GM19372 (cell line): ENCODE data around the gene WDR1.

Experiments used
- ATAC-seq: cut with Tn5 transposase; IDR thresholded peaks from one replicate; pipeline ENCODE4 v1.9.1; 2021; ENCODE audit warnings: mild to moderate bottlenecking, low read depth, moderate library complexity; ENCODE audit not compliant: unreplicated experiment

WDR1 gene

GRCh38 chr4:10102474-10103332 is 13.9 kb downstream of the WDR1 start:
- ATAC-seq: no peak

GRCh38 chr4:10101671-10102473 is 14.7 kb downstream of the WDR1 start:
- ATAC-seq: no peak

GRCh38 chr4:10100734-10101216 is 15.8 kb downstream of the WDR1 start:
- no peak for ATAC-seq

GRCh38 chr4:10099499-10100325 is 16.9 kb downstream of the WDR1 start:
- ATAC-seq: no peak

- ATAC-seq: no peak
These were observed 17.8 kb downstream of the WDR1 start for GRCh38 chr4:10098780-10099160.

- ATAC-seq: no peak
These were observed 18.5 kb downstream of the WDR1 start for GRCh38 chr4:10097906-10098779.

GRCh38 chr4:10096978-10097335 is 19.6 kb downstream of the WDR1 start:
- ATAC-seq: no peak

GRCh38 chr4:10096201-10096977 is 20.2 kb downstream of the WDR1 start:
- ATAC-seq: peak; percentile 59

- ATAC-seq: peak; percentile 1
These were observed 21.2 kb downstream of the WDR1 start for GRCh38 chr4:10095296-10095991.

- ATAC-seq: no peak
These were observed 21.8 kb downstream of the WDR1 start for GRCh38 chr4:10094841-10095240.

- no peak for ATAC-seq
These were observed 22.6 kb downstream of the WDR1 start for GRCh38 chr4:10093801-10094552.

GRCh38 chr4:10093271-10093621 is 23.4 kb downstream of the WDR1 start:
- ATAC-seq: no peak

GRCh38 chr4:10092481-10093270 is 23.9 kb downstream of the WDR1 start:
- ATAC-seq: no peak

GRCh38 chr4:10091531-10092181 is 24.9 kb downstream of the WDR1 start:
- ATAC-seq: no peak

- ATAC-seq: no peak
These were observed 25.9 kb downstream of the WDR1 start for GRCh38 chr4:10090467-10091250.

GRCh38 chr4:10089346-10089745 is 27.3 kb downstream of the WDR1 start:
- no peak for ATAC-seq
